ENCODE results near the gene GRAP2.

GRCh38 chr22:39925909-39926679, 25.2 kb downstream of the GRAP2 start:
- no peak for TF ChIP-seq CTCF (IDR thresholded peaks at IDR 0.05)
- TF ChIP-seq POLR2A (IDR thresholded peaks at IDR 0.05) = no peak
